ENCODE data around the gene CANT1. TPM values are rescaled to one million over a fixed set of nuclear protein-coding genes. Genes with fewer than 3 reads are reported as not detected.

Gene CANT1
- total and polyA plus RNA-seq, 12 donors = 10.3 to 78.3 (median 40.4) TPM

DNA sequence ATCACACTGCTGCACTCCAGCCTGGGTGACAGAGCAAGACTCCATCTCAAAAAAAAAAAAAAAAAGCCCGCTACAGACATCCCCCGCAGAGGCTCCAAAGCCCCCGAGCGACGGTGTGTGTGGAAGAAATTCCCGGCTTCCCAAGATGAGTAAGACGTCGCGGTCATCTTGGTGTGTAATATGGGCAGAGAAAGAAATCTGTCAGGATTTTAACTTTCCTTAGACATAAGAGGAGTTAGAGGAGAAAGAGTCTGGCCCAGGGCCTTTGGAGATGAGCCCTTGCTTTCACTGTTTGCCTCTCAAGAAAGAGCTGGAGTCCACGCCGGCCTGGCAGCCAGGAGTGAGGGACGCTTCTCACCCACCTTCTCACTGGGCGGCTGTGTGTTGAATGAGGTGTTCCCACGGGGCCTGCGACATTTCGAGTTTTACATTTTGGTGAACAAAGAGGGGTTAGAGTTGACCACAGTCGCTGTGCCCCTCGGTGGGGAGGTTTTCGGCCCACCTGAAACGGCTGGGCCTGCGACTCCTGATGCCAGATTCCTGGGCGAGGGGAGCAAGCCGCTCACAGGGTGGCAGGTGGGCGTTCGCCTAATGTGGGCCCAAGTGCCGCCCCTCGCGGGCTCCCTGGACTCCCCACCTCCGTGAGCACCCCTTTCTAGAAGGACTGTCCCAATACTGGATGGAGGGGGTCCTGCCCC is 32.3 kb upstream of the CANT1 start:
- WGBS, 4 donors = 82 to 88% (median 84%) methylated on average over 24 to 29 of the region's 29 CpGs

GRCh38 chr17:79041041-79041570 is 31.5 kb upstream of the CANT1 start:
- Histone ChIP-seq H3K9me3 (replicated peaks in 1 of 3) (no peaks in the 10 kb centered on the region), H3K27ac (no peak overlapping the region), H3K27me3 (no peaks in the 10 kb centered on the region), H3K4me1 (replicated peaks in 1 of 2) (peaks cover 17 to 20% of the 10 kb centered on the region in 2 donors), H3K36me3 (replicated peaks in 1 of 2) (no peaks in the 10 kb centered on the region), H3K4me3 (no peak overlapping the region)
- no peak for DNase-seq
- TF ChIP-seq, protein P1, sequence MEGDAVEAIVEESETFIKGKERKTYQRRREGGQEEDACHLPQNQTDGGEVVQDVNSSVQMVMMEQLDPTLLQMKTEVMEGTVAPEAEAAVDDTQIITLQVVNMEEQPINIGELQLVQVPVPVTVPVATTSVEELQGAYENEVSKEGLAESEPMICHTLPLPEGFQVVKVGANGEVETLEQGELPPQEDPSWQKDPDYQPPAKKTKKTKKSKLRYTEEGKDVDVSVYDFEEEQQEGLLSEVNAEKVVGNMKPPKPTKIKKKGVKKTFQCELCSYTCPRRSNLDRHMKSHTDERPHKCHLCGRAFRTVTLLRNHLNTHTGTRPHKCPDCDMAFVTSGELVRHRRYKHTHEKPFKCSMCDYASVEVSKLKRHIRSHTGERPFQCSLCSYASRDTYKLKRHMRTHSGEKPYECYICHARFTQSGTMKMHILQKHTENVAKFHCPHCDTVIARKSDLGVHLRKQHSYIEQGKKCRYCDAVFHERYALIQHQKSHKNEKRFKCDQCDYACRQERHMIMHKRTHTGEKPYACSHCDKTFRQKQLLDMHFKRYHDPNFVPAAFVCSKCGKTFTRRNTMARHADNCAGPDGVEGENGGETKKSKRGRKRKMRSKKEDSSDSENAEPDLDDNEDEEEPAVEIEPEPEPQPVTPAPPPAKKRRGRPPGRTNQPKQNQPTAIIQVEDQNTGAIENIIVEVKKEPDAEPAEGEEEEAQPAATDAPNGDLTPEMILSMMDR (IDR thresholded peaks at IDR 0.05) = no peak
- no peak for TF ChIP-seq POLR2A (IDR thresholded peaks at IDR 0.05)
- intact Hi-C loops (cut with DNase I) = loop anchor here in 1 of 2 donors (5.0 kb wide), 1 partner anchor 49 kb away; no protein-coding TSS in a partner anchor
- 91 to 95% (median 94%) methylated on average over 8 to 13 of the region's 13 CpGs for WGBS, 4 donors

More for the DNA sequence above, 32.3 kb upstream of the CANT1 start:
- Histone ChIP-seq H3K27me3 (no peaks in the 10 kb centered on the region), H3K27ac (peak overlapping the region in 2 of 5 donors; percentile 20 to 21), H3K4me3 (no peak overlapping the region), H3K4me1 (replicated peaks in 1 of 2) (peaks cover 9 to 17% of the 10 kb centered on the region in 2 donors), H3K36me3 (replicated peaks in 1 of 2) (no peaks in the 10 kb centered on the region), H3K9me3 (replicated peaks in 1 of 3) (no peaks in the 10 kb centered on the region)
- intact Hi-C loops (cut with DNase I) = loop anchor here in 1 of 2 donors (5.0 kb wide), 1 partner anchor 50 kb away; no protein-coding TSS in a partner anchor
- DNase-seq = no peak
- no peak for TF ChIP-seq POLR2A (IDR thresholded peaks at IDR 0.05)
- TF ChIP-seq, protein P1 (IDR thresholded peaks at IDR 0.05) = no peak

DNA sequence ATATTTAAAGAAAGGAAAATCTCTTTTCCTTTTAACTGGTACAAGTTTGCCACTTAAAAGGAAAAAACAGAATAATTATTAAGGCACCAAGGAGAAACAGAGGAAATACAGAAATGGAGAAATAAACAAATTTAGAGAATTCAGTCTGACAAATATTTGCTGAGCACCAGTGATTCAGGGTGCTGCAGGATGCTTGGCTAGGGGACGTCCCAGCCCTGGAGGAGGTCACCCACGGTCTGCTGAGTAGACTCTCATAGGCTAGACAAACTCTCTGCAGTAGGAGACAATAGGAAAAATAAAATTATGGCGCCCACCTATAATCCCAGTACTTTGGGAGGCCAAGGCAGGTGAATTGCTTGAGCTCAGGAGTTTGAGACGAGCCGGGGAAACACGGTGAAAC is 30.3 kb upstream of the CANT1 start:
- H3K4me1 ChIP-seq (replicated peaks in 1 of 2) = peaks cover 18 to 21% of the 10 kb centered on the region in 2 donors
- H3K9me3 ChIP-seq (replicated peaks in 1 of 3) = no peaks in the 10 kb centered on the region
- H3K27me3 ChIP-seq = no peaks in the 10 kb centered on the region
- no peak for DNase-seq
- WGBS, 4 donors = 90 to 97% (median 94%) methylated on average over 6 of the region's 6 CpGs
- H3K4me3 ChIP-seq = no peak overlapping the region
- H3K36me3 ChIP-seq (replicated peaks in 1 of 2) = no peaks in the 10 kb centered on the region
- TF ChIP-seq, protein P1 (IDR thresholded peaks at IDR 0.05) = no peak
- no peak for TF ChIP-seq POLR2A (IDR thresholded peaks at IDR 0.05)
- intact Hi-C loops (cut with DNase I) = loop anchor here in 1 of 2 donors (5.0 kb wide), 1 partner anchor 48 kb away; no protein-coding TSS in a partner anchor
- no peak overlapping the region for H3K27ac ChIP-seq

DNA sequence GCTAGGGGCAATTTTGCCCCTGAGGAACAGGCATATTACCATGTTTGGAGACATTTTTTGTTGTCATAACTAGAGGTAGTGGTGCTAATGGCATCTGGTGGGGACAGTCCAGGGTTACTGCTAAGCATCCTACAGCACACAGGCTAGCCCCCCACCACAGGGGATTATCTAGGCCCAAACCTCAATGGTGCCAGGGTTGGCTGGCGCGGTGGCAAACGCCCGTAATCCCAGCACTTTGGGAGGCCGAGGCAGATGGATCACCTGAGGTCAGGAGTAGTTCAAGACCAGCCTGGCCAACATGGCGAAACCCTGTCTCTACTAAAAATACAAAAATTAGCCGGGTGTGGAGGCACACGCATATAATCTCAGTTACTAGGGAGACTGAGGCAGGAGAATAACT is 29.6 kb upstream of the CANT1 start:
- peak in 1 of 7 donors; percentile 9 for DNase-seq
- intact Hi-C loops (cut with DNase I) = no loop called here
- Histone ChIP-seq H3K9me3 (replicated peaks in 1 of 3) (no peaks in the 10 kb centered on the region), H3K27ac (peak overlapping the region; percentile 20 to 93 (median 67)), H3K27me3 (no peaks in the 10 kb centered on the region), H3K4me3 (no peak overlapping the region), H3K36me3 (replicated peaks in 1 of 2) (no peaks in the 10 kb centered on the region), H3K4me1 (replicated peaks in 1 of 2) (peaks cover 18 to 25% of the 10 kb centered on the region in 2 donors)
- 91 to 98% (median 96%) methylated on average over 8 of the region's 8 CpGs for WGBS, 4 donors
- TF ChIP-seq, protein P1 (IDR thresholded peaks at IDR 0.05) = no peak
- TF ChIP-seq POLR2A (IDR thresholded peaks at IDR 0.05) = no peak
